Erythroblast (primary cell): ENCODE results near the gene CLEC1A.

ENCODE experiments used
- GATA1 ChIP-seq: IDR thresholded peaks from 2 replicates; pipeline ENCODE4 v1.6.1; 2011; ENCODE audit warnings: low read depth, mild to moderate bottlenecking, control low read depth, low read length, moderate library complexity
- POLR2A ChIP-seq: IDR thresholded peaks from 2 replicates; pipeline ENCODE4 v1.6.1; 2011; ENCODE audit warnings: mild to moderate bottlenecking, low read length

DNA sequence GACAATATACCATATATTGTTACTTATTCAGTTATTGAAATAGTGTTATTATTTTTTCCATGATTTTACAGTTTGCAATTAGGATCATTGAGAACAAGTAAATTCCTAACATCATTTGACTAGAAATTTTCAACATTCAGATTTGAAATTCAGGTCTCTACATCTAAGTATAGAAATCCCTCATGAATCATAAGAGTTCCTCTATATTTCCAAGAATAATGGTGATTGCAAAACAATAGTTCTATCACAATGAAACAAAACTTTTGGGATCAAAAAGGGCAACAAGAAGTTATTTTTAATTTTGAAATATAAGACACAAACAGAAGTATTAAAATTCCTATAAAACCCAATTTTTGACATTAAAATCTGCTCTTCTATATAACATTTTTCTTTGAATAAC lies 10.8 kb downstream of the CLEC1A start:
- TF ChIP-seq POLR2A (no peak), GATA1 (no peak)
